RPMI8226 (cell line): ENCODE measurements around the gene IL17REL.
"Not testable (repeated sequence)": the region's sequence is repeated elsewhere in the genome, so short reads cannot be mapped to it uniquely, and the experiment has no call there.

Experiments
- DNase-seq: peaks from one replicate; pipeline ENCODE4 v3.0.0-alpha.2; 2015

The IL17REL gene

DNA sequence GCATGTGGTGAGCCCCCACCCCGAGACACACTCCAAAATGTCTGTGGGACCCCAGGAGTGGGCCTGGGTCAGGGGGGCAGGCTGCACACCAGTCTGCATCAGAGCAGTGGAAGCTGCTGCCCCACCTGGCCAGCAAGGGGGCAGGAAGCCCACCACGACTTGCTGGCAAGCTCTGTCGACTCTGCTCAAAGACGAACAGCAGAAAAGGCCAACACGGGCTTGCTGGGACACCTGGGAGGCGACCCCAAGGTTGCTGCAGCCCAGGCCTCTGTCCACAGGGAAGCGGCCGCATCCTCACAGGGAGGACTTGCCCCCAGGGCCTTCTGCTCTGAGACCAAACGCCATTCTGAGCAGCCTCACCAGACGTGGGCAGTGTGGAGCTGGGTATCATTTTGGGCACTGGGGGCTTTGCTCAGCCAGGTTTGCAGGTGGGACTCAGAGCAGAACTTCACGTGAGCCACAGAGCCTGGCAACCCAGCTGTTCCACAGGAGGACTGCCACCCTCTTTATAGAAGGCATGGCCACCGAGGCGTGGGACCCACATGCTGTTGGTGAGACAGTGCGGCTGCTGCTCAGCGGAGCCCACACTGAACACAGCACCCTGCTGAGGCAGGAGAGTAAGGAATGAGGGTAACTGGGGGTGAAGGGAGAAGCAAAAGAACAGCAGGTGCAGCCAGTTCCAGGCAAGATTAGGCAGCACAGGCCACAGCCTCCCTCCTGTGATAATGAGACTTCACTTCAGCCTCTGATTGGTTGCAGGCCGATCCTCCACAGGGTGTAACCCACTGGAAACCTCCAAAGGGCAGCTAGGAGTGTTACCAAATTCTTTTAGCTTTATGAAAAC, 11.0 kb downstream of the IL17REL start:
- DNase-seq = no peak

DNA sequence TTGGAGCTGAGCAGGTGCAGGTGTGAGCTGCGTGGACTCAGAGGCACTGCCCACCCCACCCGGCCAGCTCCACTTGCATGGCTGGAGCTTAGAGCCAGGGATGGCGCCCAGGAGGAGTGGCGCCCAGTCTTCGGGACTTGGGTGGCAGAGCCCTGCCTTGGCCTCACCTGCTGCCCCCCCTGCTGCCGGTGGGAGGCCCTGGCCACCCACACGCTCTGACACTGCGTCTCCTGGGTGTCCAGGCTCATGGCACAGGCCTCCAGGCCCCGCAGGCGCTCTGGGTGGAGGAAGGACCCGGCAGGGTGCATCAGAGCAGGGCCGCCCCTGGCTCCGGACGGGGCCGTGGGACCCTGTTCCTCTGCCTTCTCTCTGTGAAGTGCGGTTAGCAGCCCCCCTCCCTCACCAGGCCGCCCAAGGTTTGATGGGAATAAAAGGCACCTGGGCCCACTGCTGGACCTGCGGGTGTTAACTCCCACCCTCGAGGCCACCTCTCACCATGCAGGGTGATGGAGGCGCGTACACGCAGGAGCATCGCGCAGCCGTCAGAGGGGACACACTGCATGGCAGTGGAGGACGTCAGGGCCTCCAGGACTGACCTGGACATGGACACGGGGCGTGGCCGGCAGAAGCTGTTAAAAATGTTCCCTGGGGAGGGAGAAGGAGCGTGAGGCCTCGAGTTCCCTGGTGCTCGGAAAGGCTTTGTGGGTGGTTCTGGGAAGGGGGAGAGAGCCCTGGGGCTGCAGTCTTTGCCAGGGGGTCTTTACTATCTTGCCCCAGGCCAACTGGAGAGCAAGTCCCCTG, 11.8 kb downstream of the IL17REL start:
- DNase-seq = no peak

DNA sequence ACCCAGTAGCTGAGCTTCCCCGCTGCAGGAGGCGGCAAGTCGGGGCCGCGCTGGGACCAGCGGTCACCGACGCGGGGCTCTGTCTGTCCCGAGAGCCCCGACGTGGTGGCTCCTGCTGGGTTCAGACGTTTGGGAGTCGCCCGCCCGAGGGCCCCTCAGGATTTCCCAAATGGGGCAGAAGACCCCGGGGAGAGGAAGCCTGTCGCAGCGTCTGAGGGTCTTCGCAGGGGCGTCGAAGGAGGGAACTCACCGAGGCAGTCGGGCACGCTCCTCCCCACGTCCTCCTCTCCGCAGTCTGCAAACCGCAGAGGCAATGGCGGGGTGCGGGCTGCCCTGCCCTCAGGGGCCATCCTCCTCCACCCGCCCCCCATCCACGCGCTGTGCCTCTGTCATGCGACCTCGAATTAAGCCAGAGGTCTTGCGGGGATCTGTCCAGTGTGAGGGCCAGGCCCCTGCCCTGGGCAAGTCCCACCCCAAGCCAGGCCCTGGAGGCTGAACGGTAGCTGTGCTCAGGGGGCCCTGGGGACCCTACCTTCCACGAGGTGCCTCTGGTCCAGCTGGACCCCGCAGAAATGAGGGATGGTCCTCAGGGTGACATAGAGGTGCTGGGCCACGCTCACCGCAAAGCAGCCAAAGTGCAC, 12.5 kb downstream of the IL17REL start:
- DNase-seq = no peak

DNA sequence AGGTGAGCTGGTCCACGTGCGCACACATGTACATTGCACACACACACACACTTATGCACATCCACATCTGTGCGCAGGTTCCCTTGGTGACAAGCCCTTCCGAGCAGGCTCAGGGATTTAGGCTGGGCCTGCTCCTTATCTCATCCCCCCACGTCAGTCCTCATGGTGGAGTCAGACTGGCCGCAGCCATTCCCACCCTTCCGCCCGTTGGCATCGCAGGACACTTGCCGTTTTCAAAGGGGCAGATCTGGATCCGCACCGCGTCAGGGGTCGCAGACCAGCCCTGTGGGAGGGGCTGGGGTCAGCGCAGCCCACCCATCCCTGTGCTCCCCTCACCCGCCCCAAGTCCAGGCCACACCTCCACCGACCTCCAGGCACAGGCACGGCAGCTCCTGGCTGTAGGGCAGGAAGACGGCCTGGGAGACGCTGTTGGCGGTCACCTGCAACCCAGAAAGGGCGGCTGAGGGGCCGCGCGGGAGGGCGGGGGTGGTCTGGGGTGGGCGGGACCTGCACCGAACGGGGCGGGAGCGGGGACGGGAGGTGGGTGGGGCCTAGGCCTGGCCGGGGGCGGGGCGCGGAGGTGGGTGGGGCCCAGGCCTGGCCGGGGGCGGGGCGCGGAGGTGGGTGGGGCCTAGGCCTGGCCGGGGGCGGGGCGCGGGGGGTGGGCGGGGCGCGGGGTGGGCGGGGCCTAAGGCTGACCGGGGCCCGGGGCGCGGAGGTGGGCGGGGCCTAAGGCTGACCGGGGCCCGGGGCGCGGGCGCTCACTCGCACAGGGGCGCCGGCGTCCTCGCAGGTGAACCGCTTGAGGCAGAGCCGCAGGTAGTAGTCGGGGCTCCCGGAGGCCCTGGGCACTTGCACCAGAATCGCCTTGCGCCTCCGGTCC, 13.3 kb downstream of the IL17REL start:
- DNase-seq = no peak

- DNase-seq = no peak
Observed at GRCh38 chr22:49998718-49999062, 13.9 kb downstream of the IL17REL start.

DNA sequence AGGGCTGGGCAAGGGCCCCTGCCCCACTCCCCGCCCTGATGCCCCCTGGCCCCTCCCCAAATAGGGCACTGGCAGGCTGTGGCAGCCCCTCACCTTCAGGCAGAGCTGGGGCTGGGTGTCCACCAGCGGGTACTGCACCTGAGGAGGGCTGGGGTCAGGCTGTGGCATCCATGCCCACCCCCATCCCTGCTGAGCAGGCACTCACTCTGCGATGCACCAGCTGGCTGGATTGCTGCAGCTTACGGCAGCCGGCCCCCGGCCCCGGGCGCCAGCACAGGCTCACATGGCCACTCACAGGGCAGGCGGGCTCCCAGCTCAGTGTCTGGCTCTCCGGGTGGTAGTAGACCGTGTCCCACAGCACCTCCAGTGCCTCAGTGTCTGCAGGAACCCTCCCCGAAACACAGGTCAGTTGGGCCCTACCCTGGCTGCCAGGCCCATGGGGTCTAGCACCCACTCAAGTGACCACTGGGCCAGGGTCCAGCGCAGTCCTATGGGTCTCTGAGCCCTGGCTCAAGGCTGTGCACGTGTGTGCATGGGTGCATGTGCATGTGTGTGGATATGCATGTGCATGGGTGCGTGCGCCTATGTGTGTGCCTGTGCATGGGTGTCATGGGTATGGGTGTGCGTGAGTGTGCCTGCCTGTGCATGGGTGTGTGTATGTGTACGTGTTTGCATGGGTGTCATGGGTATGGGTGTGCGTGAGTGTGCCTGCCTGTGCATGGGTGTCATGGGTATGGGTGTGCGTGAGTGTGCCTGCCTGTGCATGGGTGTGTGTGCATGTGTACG, 14.4 kb downstream of the IL17REL start:
- DNase-seq = no peak

DNA sequence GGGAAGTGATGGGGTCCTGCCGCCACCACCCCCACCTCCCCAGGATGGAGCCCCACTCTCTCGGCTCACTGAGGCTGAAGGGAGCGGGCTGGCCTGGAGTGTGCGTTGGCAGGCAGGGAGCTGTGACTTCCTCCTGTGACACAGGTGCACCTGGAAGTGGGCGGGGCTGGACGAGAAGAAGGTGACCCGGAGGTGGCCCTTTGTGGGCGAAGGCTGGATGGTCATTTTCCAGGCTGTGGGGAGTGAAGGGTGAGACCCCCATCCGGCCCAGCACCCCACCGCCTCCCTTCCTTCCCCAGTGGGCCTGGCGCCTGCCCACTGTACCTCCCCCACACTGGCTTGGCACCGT, 15.3 kb downstream of the IL17REL start:
- peak; percentile 82 for DNase-seq

GRCh38 chr22:49996518-49997250, 15.9 kb downstream of the IL17REL start:
- DNase-seq = no peak

DNA sequence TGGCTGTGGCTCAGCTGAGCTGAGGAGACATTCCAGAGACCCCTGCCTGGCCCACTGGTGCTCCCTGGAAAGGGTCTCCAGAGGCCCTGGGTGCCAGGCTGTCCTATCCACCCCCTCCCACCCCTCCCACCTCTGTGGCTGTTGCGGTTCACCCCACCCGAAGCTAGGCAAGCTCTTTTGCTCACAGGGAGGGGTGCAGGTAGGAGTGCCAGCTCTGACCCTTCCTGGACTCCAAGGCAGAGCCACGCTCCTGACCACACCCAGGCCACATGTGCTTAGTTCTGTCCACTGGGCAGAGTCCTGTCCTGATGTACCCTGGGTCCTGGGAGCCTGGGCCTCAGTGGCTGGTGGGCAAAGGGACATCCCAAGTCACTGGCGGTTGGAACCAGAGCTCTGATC, 16.4 kb downstream of the IL17REL start:
- no peak for DNase-seq

GRCh38 chr22:49995361-49996118, 17.0 kb downstream of the IL17REL start:
- no peak for DNase-seq

DNA sequence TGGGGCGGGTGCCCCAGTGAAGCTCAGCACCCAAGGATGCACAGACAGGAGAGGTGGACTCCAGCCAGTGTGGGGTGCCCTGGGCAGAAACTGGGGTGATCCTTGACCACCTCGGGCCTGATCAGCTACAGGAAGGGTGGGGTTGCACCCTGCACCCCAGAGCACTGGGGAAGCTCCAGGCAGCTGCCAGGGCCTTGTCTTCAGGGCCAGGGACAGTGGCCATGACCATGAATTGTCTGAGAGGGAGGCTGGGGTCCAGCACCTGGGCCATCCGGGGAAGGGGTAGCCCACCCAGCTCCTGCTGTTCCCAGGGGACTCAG, 17.6 kb downstream of the IL17REL start:
- no peak for DNase-seq

DNA sequence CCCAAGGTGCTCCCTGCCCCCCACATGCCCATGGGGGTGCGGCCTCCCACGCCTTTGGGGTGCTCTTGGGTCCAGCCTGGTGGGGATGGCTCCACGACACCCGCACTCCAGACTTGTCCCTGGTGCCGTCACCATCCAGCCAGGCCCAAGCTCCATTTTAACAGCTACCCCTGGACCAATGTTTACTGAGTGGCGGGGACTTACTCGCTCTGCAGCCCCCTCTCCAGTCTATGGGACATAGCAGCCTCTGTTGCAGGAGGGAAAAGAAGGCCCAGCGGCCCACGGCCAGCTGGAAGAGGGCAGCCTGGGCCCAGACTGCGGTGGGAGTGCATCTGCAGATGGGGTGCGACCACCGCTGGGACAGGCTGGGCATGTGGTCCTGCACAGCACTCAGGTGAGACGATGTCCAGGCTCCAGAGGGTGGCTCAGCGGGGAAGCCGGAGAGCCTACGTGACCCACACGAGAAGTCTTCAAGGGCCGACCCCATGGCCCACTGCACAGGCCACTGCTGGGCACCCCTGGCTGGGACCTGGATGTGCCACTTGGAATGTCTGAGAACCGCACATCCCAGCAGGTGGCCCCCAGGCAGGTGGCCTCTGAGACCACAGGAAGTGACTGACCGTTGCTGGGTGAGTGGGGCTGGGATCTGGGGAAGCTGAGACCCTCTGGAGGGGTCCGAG, 18.1 kb downstream of the IL17REL start:
- DNase-seq = no peak

DNA sequence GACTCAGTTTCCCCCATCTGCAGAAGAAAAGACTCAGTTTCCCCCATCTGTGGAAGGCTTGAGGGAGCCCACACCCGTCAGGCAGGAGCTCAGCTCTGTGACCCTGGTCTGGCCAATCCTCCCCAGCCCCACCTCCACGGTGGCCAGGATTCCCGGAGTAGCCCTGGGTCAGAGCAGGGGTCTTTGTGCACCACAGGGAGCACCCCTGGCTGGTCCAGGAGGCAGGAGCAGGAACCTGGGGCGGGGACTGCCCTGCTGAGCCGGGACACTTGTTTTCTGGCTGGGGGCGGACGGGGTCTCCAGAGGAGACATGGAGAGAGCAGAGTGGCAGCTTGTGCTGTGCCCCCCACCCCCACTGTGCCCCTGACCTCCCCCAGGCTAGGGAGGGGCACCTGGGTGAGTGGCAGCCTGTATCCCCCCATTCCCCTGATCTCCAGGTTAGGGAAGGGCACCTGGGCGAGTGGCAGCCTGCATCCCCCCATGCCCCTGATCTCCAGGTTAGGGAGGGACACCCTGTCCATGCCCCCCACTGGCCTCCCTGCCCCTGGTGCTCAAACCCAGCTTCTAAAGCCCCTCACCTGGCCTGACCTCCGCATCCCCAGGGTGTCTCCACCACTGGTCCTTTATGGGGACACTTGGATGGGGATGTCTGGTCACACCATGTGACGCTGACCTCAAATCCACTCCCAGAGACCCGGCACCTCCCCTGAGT, 18.8 kb downstream of the IL17REL start:
- DNase-seq = no peak

- DNase-seq = peak; percentile 85
Observed at GRCh38 chr22:49992921-49993648, 19.5 kb downstream of the IL17REL start.

DNA sequence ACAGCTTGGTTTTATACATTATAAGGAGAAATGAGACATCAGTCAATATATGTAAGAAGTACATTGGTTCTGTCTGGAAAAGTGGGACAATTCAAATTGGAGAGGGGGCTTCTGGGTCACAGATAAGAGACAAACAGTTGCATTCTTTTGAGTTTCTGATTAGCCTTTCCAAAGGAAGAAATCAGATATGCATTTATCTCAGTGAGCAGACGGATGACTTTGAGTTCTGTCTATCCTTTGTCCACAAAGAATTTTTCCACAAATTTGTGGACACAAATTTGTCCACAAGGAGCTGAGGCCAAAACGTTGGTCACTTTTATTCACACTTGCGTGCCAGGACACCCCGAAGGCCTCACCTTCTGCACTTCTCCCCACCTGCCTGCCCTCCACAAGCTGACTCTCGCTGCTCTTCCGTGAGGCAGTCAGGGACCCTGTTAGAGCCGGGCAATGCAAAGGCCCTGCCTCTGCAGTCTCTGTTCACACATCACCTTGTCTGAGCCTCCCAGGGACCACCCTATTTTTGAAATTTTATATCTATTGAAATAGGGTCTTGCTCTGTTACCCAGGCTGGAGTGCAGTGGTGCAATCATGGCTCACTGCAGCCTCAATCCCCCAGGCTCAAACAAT, 20.5 kb downstream of the IL17REL start:
- no peak for DNase-seq

DNA sequence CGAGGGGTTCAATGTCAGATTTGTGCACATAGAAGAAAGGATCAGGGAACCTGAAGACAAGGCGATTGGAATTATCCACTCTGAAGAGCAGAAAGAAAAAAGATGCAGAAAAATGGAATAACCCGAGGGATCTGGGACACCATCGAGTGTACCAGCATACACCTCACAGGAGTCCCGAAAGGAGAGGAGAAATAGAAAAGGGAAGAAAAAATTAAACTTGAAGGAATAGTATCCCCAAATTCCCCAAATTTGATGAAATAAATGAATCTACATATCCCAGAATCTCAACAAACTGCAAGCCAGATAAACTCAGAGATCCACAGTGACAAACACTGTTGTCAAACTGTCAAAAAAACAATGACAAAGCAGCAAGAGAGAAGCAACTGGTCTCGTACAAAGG, 21.4 kb downstream of the IL17REL start:
- no peak for DNase-seq

DNA sequence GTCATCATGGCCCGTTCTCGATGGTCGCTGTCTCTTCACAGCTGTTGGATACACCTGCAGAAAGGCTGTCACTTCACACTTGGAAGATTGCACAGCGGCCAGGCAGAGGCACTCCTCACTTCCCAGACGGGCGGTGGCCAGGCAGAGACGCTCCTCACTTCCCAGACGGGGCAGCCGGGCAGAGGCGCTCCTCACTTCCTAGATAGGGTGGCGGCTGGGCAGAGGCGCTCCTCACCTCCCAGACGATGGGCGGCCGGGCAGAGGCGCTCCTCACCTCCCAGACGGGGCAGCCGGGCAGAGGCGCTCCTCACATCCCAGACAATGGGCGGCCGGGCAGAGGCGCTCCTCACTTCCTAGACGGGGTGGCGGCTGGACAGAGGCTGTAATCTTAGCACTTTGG, 22.7 kb downstream of the IL17REL start:
- DNase-seq = not testable (repeated sequence)

- DNase-seq = no peak
Observed at GRCh38 chr22:49986325-49986724, 26.2 kb downstream of the IL17REL start.
